ENCODE data around the gene FN3K.

FN3K gene

DNA sequence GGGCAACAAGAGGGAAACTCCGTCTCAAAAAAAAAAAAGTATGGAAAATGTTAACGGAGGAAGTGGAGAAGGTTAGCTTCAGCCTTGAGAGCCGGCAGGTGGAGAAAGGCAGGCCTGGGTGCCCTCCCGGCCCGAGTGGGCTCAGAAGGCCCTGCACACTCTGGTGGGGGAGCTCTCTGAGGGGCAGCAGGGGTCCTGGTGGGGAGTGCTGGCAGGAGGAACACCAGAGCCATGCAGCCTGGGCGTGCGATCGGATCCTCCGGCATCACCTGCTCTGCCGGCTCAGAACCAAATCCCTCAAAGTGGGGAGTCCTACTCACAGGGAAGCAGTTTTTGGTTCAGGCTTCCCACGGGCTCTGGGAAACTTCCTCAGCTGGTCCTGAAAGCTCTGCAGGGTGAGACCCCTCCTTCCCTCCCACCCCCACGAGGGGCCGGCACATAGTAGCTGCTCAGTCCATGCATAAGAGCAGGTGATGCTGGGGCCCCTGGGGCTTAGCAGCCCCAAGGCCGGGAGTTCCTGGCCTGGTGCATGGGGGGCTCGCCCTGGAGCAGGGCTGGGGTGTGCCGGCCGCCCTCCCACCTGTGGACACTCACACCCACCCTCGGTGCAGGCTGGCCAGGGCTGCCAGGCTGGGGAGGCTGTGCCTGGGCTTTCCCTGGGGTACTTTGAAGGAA, 1.2 kb downstream of the FN3K start:
- Histone ChIP-seq H3K36me3 (ENCODE audit: control insufficient read depth in 1 of 2, insufficient read depth in 2 of 2, low read depth in 1 of 2, low read length in 2 of 2) (peaks cover 32 to 36% of the 10 kb centered on the region in 2 experiments), H2BK12ac (ENCODE audit: low read length in 2 of 2) (no peak overlapping the region), H3K14ac (ENCODE audit: low read length in 2 of 2) (no peak overlapping the region), H3K27ac (ENCODE audit: low read length, poor library complexity, severe bottlenecking) (no peak overlapping the region), H2BK5ac (ENCODE audit: low read depth, low read length, poor library complexity, severe bottlenecking) (no peak overlapping the region), H3K9me3 (ENCODE audit: control insufficient read depth, low read length) (peaks cover 27% of the 10 kb centered on the region), H3K4me3 (ENCODE audit: insufficient read depth in 1 of 2, low read depth in 1 of 2, low read length in 2 of 2) (peak overlapping the region in 1 of 2 experiments; percentile 79), H3K9ac (ENCODE audit: low read length) (no peak overlapping the region), H3K4ac (ENCODE audit: low read depth in 1 of 2, low read length in 2 of 2) (no peak overlapping the region), H2BK120ac (ENCODE audit: low read depth, low read length) (no peak overlapping the region), H2BK15ac (ENCODE audit: low read depth, poor library complexity, severe bottlenecking) (no peak overlapping the region), H3K4me1 (ENCODE audit: control insufficient read depth, insufficient read depth, low read depth, low read length) (peaks cover 16% of the 10 kb centered on the region), H3K4me2 (ENCODE audit: low read length, poor library complexity, severe bottlenecking) (no peak overlapping the region), H3K18ac (ENCODE audit: low read depth in 1 of 2, low read length in 2 of 2) (no peak overlapping the region), H3K23ac (ENCODE audit: low read length in 2 of 2) (no peak overlapping the region), H2AFZ (ENCODE audit: low read depth, low read length) (no peak overlapping the region), H4K8ac (ENCODE audit: low read length) (no peak overlapping the region), H2AK5ac (ENCODE audit: low read length, severe bottlenecking) (no peak overlapping the region), H4K91ac (ENCODE audit: low read length) (no peak overlapping the region), H3K27me3 (ENCODE audit: control insufficient read depth in 1 of 2, insufficient read depth in 1 of 2, low read length in 2 of 2) (no peaks in the 10 kb centered on the region), H3K79me1 (replicated peaks; ENCODE audit: low read length, poor library complexity, severe bottlenecking) (peaks cover 3% of the 10 kb centered on the region)
- no peak for DNase-seq
- WGBS, result 94% methylated on average over 18 of the region's 18 CpGs

DNA sequence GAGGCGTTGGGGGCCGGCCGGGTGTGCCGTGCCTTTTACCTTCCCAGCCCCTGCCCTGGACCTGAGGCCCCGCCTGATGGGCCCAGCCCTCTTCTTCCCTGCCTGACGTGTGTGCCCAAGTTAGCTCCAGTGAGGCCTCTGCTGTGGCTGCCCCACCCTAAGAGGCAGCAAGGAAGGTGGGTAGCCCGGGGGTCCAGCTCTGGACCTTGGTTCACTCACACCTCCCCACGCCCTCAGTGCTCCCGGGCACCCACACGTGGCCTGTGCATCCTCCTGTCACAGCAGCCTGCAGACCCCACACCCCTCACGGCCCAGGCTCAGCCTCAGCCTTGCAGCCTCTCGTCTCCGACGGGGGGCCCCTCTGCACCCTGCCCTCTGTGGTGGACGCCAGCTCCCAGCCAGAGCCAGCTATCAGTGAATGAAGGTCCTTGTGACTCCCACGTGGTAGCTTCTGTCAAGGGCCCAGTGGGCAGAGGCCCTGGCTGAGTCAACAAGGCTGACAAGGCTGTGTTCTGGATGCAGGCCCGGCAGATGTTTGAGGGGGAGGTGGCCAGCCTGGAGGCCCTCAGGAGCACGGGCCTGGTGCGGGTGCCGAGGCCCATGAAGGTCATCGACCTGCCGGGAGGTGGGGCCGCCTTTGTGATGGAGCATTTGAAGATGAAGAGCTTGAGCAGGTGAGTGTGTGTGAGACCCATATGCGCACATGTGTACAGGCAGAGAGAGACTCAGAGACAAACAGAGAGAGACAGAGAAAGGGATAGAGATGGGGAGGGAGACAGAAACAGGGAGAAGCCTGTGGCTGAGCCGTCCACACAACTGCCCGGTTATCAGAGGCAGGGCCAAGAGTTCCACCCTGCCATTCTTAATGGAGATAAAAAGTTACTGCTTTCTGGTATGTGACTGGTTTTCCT, 2.8 kb downstream of the FN3K start:
- Histone ChIP-seq H2BK15ac (ENCODE audit: low read depth, poor library complexity, severe bottlenecking) (no peak overlapping the region), H3K27ac (ENCODE audit: low read length, poor library complexity, severe bottlenecking) (no peak overlapping the region), H2AFZ (ENCODE audit: low read depth, low read length) (no peak overlapping the region), H3K9me3 (ENCODE audit: control insufficient read depth, low read length) (peaks cover 23% of the 10 kb centered on the region), H3K18ac (ENCODE audit: low read depth in 1 of 2, low read length in 2 of 2) (no peak overlapping the region), H2BK120ac (ENCODE audit: low read depth, low read length) (no peak overlapping the region), H2AK5ac (ENCODE audit: low read length, severe bottlenecking) (no peak overlapping the region), H4K8ac (ENCODE audit: low read length) (no peak overlapping the region), H3K4me3 (ENCODE audit: insufficient read depth in 1 of 2, low read depth in 1 of 2, low read length in 2 of 2) (no peak overlapping the region), H3K9ac (ENCODE audit: low read length) (no peak overlapping the region), H3K36me3 (ENCODE audit: control insufficient read depth in 1 of 2, insufficient read depth in 2 of 2, low read depth in 1 of 2, low read length in 2 of 2) (peaks cover 30 to 39% of the 10 kb centered on the region in 2 experiments), H4K91ac (ENCODE audit: low read length) (no peak overlapping the region), H2BK12ac (ENCODE audit: low read length in 2 of 2) (no peak overlapping the region), H3K23ac (ENCODE audit: low read length in 2 of 2) (no peak overlapping the region), H3K27me3 (ENCODE audit: control insufficient read depth in 1 of 2, insufficient read depth in 1 of 2, low read length in 2 of 2) (no peaks in the 10 kb centered on the region), H3K79me1 (replicated peaks; ENCODE audit: low read length, poor library complexity, severe bottlenecking) (peaks cover 3% of the 10 kb centered on the region), H3K4me1 (ENCODE audit: control insufficient read depth, insufficient read depth, low read depth, low read length) (peaks cover 16% of the 10 kb centered on the region), H3K4ac (ENCODE audit: low read depth in 1 of 2, low read length in 2 of 2) (no peak overlapping the region), H2BK5ac (ENCODE audit: low read depth, low read length, poor library complexity, severe bottlenecking) (no peak overlapping the region), H3K14ac (ENCODE audit: low read length in 2 of 2) (no peak overlapping the region), H3K4me2 (ENCODE audit: low read length, poor library complexity, severe bottlenecking) (no peak overlapping the region)
- DNase-seq, result no peak
- WGBS, result 91% methylated on average over 26 of the region's 26 CpGs

DNA sequence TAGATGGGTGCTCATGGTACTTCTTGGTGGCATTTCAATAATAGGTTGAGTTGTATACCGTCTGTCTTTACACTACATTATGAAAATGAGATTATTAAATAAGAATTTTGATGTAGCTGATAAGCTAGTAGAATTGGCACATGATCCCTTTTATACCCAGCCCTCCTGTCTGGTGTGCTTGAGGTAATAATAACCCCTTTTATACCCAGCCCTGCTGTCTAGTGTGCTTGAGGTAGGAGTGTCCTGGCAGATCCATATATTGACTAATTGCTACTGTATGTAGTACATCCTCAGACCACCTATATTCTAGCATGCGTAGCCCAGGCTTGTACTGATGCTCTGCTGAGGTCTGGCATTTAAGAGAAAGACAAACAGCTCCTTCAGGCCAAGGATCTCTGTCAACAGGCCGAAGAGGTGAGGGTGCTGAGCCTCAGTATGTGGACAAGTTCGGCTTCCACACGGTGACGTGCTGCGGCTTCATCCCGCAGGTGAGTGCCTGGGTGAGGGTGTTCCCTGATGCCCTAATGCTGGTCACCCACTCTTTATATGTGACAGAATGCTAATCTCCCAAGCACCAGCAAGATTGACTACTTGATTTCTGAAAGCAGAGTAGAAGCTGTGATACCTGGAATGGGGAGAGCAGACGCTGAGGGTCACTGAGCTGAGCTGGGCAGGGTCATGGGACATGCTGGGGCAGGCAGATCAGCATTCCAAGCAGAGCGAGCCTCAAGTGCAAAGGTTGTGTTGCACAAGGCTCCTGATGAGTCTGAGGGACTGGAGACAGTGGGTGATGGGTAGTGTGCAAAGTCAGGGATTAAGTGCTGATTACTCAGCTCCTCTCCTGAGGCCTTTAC, 5.7 kb downstream of the FN3K start:
- peaks cover 7% of the 10 kb centered on the region for H3K4me1 ChIP-seq (ENCODE audit: control insufficient read depth, insufficient read depth, low read depth, low read length)
- no peak overlapping the region for H2AK5ac ChIP-seq (ENCODE audit: low read length, severe bottlenecking)
- no peak overlapping the region for H4K8ac ChIP-seq (ENCODE audit: low read length)
- no peak overlapping the region for H3K9ac ChIP-seq (ENCODE audit: low read length)
- H3K4ac ChIP-seq (ENCODE audit: low read depth in 1 of 2, low read length in 2 of 2), result no peak overlapping the region
- H4K91ac ChIP-seq (ENCODE audit: low read length), result no peak overlapping the region
- no peak overlapping the region for H2BK120ac ChIP-seq (ENCODE audit: low read depth, low read length)
- H3K14ac ChIP-seq (ENCODE audit: low read length in 2 of 2), result no peak overlapping the region
- peaks cover 20% of the 10 kb centered on the region for H3K9me3 ChIP-seq (ENCODE audit: control insufficient read depth, low read length)
- H3K36me3 ChIP-seq (ENCODE audit: control insufficient read depth in 1 of 2, insufficient read depth in 2 of 2, low read depth in 1 of 2, low read length in 2 of 2), result peaks cover 32 to 40% of the 10 kb centered on the region in 2 experiments
- no peak overlapping the region for H3K18ac ChIP-seq (ENCODE audit: low read depth in 1 of 2, low read length in 2 of 2)
- no peak overlapping the region for H3K23ac ChIP-seq (ENCODE audit: low read length in 2 of 2)
- no peak for DNase-seq
- H2BK12ac ChIP-seq (ENCODE audit: low read length in 2 of 2), result no peak overlapping the region
- H3K27me3 ChIP-seq (ENCODE audit: control insufficient read depth in 1 of 2, insufficient read depth in 1 of 2, low read length in 2 of 2), result no peaks in the 10 kb centered on the region
- no peak overlapping the region for H2AFZ ChIP-seq (ENCODE audit: low read depth, low read length)
- H3K4me3 ChIP-seq (ENCODE audit: insufficient read depth in 1 of 2, low read depth in 1 of 2, low read length in 2 of 2), result no peak overlapping the region
- H3K27ac ChIP-seq (ENCODE audit: low read length, poor library complexity, severe bottlenecking), result no peak overlapping the region
- H3K79me1 ChIP-seq (replicated peaks; ENCODE audit: low read length, poor library complexity, severe bottlenecking), result peaks cover 1% of the 10 kb centered on the region
- WGBS, result 94% methylated on average over 9 of the region's 10 CpGs
- H3K4me2 ChIP-seq (ENCODE audit: low read length, poor library complexity, severe bottlenecking), result no peak overlapping the region
- H2BK15ac ChIP-seq (ENCODE audit: low read depth, poor library complexity, severe bottlenecking), result no peak overlapping the region
- H2BK5ac ChIP-seq (ENCODE audit: low read depth, low read length, poor library complexity, severe bottlenecking), result no peak overlapping the region

Data from mesenchymal stem cell (in vitro differentiated cells and primary cell).